ENCODE measurements around the gene PIAS4.
"Not testable (repeated sequence)": the region's sequence is repeated elsewhere in the genome, so short reads cannot be mapped to it uniquely, and the experiment has no call there.

Gene PIAS4

DNA sequence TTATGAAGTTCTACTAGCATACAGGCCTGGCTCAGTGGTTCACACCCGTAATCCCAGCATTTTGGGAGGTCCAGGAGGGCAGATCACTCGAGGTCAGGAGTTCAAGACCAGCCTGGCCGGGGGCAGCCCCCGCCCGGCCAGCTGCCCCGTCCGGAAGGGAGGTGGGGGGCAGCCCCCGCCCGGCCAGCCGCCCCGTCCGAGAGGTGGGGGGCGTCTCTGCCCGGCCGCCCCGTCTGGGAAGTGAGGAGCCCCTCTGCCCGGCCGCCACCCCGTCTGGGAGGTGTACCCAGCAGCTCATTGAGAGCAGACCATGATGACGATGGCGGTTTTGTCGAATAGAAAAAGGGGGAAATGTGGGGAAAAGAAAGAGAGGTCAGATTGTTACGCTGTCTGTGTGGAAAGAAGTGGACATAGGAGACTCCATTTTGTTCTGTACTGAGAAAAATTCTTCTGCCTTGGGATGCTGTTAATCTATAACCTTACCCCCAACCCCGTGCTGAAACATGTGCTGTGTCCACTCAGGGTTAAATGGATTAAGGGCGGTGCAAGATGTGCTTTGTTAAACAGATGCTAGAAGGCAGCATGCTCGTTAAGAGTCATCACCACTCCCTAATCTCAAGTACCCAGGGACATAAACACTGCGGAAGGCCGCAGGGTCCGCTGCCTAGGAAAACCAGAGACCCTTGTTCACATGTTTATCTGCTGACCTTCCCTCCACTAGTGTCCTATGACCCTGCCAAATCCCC lies 8.7 kb upstream of the PIAS4 start:
- DNase-seq (ENCODE audit: low read depth, low spot score) = not testable (repeated sequence)

DNA sequence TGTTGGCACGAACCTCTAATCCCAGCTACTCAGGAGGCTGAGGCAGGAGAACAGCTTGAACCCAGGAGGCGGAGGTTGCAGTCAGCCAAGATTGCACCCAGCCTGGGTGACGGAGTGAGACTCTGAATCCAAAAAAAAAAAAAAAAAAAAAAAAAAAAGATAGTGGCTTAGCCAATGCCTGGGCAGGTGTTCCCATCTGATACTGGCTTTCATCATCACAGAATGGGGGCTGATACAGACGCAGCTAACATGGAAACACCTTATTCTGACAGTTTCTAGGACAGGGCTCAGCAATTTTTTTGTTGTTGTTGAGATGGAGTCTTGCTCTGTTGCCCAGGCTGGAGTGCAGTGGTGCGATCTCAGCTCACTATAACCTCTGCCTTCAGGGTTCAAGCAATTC lies 6.7 kb upstream of the PIAS4 start:
- not testable (repeated sequence) for DNase-seq (ENCODE audit: low read depth, low spot score)

DNA sequence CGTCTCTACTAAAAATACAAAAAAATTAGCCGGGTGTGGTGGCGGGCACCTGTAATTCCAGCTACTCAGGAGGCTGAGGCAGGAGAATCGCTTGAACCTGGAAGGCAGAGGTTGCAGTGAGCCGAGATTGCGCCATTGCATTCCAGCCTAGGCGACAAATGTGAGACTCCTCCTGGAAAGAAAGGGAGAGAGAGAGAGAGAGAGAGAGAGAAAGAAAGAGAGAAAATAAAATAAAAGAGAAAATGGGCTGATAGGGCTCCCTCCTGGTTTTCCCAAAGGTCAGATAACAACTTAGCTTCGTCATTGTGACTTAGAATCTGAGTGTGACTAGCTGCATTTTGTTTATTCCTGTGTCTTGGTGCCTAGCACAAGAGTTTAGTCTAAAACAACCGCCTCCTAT lies 2.1 kb upstream of the PIAS4 start:
- not testable (repeated sequence) for DNase-seq (ENCODE audit: low read depth, low spot score)

DNA sequence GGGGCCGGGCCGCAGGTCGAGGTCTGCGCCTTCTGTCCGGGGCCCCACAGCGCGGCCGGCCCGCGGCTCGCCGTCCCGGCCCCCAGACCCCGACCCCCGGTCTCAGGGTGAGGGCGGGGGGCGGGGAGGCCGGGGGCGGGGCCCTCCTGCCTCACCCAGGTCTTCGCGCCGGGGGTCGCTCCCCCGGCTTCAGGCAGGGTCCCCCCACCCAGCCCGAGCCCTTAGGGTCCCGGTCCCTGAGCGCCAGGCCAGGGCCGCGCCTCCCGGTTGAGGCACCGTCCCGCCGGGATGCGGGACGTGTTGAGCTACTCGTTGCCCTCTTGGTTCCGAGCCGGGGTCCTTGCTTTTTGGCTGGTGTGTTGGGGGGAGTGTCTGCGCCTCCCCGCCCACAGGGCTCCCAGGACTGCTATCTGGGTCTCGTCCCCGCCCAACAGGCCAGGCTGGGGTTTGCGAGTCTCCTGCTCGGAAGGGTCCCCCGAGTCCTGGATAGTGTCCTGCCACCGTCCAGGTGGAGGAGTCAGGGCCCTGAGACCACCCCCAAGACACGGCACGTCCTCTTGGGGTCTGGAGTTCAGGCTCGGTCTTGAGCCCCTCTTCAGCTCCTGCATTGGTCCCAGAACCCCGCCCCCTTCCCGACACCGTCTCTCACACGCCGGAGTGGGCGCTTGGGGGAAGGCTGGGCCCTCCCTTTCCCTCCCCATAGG lies 452 bp downstream of the PIAS4 start:
- DNase-seq (ENCODE audit: low read depth, low spot score) = no peak

DNA sequence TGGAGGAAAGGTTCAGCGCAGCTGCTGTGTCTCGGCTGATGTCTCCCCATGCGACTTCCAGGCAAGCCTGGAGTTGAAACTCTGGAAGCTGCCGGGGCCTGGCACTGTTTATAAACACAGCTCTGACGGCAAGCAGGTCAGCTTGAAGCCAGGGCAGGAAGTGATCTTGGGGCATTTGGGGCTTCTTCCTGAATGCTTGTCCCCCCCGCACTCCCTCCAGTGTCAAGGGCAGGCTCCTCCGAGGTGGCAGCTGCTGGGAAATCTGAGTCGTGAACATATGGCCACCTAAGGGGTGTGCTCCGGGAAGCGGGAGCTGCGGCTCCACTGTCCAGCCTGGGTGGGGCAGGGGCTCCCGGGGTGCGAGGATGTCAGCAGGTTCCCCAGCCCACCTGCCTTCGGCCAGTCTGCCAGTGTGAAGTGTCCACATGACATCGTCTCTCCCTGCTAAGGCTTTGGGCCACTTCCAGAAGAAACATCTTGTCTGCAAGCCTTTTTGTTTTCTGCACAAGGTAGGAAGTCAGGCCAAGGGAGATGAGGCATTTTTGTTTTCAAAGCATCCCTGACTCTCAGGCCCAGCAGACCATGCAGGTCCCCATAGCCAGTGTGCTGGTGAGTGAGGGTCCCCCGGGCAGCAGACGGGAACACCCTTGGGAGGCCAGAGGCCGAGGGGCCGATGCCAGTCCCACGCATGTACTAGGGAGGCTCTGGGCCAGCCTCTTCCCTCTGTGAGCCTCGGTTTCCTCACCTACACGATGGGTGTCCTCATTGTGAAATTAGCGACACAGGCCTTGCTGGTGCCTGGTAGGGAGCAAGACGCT lies 2.7 kb downstream of the PIAS4 start:
- DNase-seq (ENCODE audit: low read depth, low spot score) = no peak

DNA sequence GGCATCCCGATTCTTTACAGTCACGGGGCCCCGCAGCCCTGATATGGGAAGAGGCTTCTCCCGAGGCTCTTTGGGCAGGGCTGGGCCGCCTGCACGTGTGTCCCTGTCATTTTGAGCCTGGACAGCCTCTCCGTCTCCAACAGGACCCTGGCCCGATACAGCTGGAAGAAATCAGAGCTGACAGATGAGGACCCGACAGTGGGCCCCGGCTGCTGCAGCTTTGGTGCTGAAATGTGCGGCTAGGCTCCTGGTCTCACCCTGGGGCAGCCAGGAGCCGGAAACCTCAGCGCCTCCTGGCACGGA lies 3.2 kb downstream of the PIAS4 start:
- DNase-seq (ENCODE audit: low read depth, low spot score) = no peak

DNA sequence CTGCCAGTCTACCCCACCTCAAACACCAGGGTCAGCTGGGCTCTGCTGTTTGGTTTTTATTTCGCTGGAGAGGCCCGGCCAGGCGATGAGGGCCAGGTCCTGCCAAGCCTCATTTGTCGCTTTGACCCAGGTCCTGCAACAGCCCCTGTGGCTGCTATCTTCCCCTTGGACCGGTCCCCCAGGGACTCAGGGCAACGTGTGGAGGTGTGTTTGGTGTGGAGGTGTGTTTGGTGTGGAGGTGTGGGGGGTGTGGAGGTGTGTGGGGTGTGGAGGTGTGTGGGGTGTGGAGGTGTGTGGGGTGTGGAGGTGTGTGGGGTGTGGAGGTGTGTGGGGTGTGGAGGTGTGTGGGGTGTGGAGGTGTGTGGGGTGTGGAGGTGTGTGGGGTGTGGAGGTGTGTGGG lies 3.9 kb downstream of the PIAS4 start:
- not testable (repeated sequence) for DNase-seq (ENCODE audit: low read depth, low spot score)

DNA sequence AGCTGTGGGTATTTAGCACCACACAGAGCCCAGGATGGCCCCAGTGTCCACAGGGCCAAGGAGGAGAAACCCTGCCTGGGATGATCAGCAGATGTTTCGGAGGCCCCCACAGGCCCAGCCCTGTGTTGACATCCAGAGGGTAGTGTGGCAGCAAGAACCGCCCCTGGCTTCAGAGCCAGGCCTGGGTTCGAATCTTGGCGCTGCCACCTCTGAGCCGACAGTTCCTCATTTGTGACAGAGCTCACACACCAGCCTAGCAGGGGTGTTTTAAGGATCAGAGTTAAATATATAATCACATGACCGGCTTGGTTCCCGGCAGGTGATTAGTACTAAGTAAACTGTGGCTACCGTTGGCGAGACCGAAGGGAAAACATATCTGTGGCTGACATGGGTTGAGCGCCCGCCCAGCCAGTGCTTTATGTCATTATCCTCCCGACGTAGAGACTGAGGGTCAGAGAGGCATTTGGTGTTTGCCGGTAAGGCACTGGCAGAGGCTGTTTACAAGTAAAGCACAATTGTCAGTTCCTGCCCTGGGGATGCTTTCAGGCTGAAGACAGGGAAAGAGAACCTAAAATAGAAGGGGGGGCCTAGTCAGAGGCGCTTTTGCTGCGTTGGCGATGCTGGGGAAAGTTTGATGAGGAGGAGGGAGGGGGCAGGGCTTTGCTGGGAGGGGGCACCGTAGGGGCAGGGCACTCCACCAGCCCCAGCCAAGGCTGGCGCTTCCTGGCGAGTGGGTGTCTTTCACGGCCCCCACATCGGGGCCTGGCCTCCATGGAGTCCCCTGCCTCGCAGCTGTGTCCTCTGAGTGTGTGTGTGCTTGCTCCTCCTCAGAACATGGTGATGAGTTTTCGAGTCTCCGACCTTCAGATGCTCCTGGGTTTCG lies 4.8 kb downstream of the PIAS4 start:
- DNase-seq (ENCODE audit: low read depth, low spot score) = no peak

DNA sequence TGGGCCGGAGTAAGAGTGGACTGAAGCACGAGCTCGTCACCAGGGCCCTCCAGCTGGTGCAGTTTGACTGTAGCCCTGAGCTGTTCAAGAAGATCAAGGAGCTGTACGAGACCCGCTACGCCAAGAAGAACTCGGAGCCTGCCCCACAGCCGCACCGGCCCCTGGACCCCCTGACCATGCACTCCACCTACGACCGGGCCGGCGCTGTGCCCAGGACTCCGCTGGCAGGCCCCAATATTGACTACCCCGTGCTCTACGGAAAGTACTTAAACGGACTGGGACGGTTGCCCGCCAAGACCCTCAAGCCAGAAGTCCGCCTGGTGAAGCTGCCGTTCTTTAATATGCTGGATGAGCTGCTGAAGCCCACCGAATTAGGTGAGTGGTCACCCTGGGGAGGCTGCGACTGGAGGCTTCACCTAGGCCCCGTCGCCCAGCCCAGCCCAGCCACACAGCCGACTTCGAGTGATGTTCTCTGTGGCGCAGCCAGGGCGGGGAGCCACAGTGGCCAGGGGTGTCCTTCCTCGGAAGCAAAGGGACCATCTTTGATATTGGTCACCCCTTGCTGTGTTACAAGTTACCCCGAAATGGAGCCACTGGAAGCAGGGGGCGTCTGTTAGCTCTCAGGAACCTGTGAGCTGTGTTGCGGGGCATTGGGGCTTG lies 5.6 kb downstream of the PIAS4 start:
- no peak for DNase-seq (ENCODE audit: low read depth, low spot score)

DNA sequence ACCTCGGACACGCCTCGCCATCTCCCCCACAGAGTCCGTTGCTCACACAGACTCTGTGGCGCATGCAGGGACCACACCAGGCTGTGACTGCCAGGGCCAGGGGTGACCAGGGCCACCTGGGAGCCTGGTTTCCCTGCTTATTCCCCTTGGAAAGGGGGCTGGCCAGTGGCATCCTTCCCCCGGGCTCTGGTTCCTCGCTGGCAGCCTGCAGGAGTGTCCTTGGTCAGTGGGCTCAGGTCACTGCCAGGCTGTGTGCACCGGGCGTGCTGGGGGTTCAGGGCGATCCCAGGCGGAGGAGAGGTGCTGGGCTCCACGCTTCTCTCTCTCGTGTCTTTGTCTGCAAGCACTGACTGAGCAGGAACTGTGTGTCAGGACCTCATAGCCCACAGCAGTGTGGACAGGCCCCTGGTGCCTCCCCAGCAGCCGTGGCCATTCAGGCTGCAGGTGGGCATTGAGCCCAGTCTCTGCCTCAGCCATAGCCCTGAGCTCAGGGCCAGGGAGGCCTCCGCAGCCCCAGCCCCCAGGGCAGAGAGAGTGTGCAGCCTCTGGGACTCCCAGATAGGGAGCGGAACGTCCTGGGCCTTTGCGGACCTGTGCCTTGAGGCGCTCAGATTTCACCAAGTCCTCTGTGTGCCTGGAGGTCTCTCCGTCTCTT lies 6.5 kb downstream of the PIAS4 start:
- DNase-seq (ENCODE audit: low read depth, low spot score) = no peak

DNA sequence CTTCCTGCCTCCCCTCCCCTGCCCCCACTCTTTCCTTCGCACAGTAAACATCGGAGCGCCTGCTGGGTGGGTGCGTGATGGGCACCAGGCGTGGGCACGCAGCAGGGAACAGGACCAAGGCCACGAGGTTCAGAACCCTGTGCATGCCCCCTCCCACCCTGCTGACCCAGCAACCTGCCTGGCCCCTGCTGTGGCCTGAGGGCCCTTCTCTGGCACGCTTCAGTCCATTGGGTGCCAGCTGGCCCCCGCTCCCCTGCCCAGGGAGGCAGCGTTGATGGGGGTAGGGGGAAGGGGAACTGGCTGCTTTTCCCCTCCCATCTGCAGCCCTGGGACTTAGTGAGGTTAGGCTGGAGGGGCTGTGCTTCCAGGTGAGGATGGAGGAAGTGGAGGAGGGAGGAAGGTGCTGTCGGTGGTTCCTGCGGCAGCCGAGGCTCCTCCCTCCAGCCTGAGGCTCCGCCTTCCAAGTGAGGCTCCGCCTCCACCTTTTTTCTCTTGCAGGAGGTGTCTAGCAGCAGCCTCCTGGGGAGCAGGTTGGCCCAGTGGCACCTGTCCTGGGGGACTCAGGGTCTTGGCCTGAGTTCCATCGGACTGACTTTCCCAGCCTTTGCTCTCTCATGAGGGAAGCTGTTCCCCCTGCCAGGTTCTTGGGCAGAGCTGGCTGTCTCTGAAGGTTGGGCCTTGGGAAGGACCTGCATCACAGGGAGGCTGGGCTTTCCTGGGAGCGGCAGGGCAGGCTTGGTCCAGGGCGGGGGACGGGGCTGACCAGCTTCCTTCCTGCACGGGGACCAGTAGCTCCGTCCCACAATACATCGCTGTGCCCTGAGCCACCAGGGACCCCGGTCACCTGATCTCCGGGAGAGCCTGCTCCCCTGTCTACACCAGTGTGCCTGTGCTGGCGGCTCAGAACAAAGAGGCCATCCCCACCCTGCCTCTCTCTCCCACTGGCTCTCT lies 7.3 kb downstream of the PIAS4 start:
- DNase-seq (ENCODE audit: low read depth, low spot score) = no peak

DNA sequence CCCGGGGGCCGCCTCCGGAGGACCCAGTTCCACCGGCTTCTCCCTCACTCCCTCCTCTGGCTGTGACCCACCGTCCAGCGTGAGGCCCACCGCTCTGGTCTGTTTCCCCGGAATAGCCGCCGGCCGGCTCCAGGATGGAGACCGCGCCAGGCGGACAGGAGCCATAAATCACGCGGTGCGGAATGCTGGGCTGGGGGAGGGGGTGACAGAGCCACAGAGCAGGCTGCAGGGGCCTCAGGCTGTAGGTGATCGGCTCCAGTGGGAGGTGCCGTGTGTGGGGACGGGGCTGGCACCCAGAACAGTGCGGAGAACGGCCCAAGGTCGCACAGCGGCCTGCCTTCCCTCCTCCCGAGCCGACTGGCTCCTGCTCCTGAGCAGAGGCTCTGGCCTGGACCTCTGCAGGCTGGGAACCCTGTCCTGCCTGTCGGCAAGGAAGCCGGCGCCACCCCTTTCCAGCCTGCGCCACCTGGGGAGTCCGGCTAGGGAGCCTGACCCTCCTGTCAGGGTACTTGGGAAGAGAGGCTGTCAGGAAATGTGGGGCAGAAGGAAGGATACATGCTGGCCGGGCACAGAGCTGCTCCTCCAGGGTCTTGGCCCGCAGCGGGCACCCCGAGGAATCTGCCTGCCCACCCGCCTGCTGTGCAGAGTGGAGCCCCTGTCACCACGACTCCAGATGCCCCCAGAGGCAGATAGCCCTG lies 8.3 kb downstream of the PIAS4 start:
- no peak for DNase-seq (ENCODE audit: low read depth, low spot score)

DNA sequence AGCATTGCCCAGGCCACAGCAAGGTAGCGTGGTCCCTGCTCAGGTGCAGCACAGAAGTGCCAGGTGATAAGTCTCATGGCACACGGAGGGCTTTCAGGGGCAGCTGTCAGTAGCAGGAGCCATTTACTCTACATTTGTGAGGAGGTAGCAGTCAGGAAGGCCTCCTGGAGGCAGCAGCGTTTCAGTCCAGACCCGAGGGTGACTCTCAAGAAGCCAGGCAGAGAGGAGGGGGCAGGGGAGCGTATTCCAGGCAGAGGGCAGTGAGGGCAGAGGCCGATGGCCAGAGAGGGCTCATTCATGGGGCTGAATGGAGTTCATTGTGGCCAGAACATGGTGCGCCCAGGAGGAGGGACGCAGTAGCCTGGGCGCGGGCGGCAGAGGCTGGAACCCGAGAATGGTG lies 8.9 kb downstream of the PIAS4 start:
- DNase-seq (ENCODE audit: low read depth, low spot score) = no peak

DNA sequence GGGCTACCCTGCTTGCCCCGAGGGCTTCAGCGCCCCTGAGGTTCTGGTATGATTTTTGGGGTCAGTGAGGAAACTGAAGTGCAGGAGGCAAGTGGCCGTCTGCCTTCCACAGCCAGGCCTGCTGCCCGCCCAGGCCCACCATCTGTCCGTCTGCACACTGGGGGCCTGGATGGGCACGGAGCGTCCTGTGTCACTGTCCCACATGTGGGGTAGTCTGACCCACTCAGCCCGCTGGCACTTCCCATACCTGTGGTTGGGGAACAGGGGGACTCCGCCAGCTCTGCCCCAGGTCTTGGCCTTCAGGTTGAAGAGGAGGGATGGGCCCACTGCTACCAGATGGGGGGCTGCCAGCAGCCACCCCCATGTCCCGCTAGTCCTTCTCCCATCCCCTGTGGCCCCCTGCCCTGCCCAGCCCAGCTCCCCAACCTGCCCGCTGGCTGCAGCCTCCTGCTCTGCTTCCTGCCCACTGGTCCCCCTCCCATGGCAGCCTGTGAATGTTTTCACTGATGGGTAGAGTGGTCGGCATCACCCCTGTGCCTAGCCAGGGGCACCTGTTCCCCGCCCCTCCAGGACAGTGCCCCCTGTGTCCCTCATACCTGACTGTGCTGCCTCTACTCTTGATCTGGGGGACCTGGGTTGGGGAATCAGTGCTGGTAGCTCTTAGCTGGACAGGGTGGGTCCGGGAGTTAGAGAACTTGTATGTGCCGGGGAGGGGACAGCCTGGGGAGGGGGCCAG lies 9.5 kb downstream of the PIAS4 start:
- DNase-seq (ENCODE audit: low read depth, low spot score) = no peak

DNA sequence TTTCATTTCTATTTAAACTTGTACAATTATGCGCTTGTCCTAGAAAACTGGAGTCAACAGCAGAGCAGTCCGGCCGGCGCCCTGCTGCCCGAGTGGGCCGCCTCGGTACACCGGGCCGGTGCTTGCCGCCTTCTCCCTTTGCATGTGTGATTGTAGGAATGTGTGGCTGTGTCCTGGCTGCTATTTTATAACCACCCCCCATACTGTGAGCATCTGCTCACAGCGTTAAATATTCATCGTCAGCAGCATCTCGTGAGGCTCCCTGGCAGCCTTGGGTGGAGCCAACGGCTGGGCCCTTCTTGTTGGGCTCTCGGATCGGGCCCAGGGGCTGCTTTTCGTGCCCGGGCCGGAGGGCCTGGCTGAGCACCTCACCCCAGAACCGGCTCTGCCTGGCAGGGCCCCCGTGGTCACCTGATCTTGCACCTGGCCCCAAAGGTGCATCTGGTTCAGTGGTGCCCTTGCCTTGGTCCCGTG lies 10.6 kb downstream of the PIAS4 start:
- no peak for DNase-seq (ENCODE audit: low read depth, low spot score)

DNA sequence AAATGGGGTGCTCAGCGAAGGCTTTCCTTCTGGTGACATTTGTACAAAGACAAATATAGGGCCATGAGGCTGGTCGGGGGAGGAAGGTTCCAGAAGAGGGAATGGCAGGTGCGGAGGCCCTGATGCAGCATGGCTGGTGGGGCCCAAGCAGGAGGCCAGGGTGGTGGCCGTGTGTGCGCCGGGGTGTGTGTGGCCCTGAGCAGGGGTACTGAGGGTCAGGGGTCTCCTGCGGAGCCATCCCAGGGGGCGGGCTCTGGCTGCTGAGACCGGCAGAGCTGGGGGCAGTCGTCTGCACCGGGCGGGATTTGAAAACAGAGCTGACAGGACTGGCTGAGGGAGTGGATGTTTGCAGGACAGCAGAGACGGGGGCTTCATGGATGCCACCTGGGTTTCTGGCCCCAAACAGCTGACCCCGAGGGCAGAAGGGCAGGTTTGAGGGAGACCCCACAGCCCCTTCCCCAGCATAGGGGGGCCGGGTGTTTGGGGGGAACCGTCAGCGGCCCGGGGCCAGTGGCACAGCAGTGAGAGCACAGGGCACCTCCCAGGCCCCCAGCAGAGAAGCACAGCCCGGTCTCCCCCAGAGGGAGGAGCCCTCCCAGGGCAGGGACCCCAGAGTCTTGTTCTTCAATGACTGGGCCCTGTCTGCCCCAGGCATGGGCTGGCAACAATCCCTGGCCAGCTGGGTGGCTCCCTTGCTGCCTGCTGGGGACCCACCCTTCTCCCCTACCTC lies 11.4 kb downstream of the PIAS4 start:
- DNase-seq (ENCODE audit: low read depth, low spot score) = no peak

DNA sequence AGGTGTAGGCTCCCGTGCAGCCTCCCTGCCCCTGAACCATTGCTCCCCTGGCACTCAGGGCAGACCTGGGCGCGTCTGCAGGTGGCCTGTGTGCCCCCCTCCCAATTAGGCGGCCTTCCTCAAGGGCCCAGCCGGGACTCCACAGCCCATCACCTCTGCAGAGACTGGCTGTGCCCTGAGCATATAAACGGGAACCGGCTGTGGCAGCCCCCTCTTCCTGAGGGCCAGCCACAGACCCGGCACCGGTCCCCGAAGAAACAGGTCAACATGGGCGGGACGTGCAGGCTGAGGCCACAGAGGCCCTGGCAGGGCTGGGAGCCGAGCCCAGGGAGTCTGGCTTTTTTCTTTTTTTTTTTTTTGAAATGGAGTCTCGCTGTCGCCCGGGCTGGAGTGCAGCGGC lies 12.0 kb downstream of the PIAS4 start:
- DNase-seq (ENCODE audit: low read depth, low spot score) = no peak
